HEK293 (cell line): ENCODE measurements around the gene MOK.
A peak's percentile ranks its signal among the peaks of the same experiment; 100 is the strongest.

ENCODE experiments used
- CTCF ChIA-PET: fragments of 350-600 bp; formaldehyde crosslinking; extraction: SDS; loops from one replicate; lab custom pipeline; 2021; ENCODE audit warnings: antibody characterized with exemption; lab: Yijun Ruan, JAX
- POLR2A ChIA-PET: fragments of 300-600 bp; formaldehyde crosslinking; extraction: SDS; loops from one replicate; lab custom pipeline; 2020; ENCODE audit warnings: antibody characterized with exemption, inconsistent platforms; lab: Yijun Ruan, JAX
- H3K27ac ChIP-seq: fragments of 200-500 bp; sonication (Bioruptor generic); 2 replicates; pipeline ENCODE4 v1.5.1; 2014; ENCODE audit warnings: low read depth, low read length, control low read depth, inconsistent platforms; ENCODE audit errors: extremely low read depth
- H3K36me3 ChIP-seq, 2 experiments: fragments of 200-500 bp in 1 of 2; sonication (Bioruptor generic) in 1 of 2; 1 replicate in 1 of 2; 2 replicates in 1 of 2; pipeline ENCODE4 v1.5.1; 2014 to 2017; ENCODE audit warnings: inconsistent platforms in 2 of 2, low read length in 2 of 2; ENCODE audit not compliant: control insufficient read depth in 2 of 2, insufficient read depth in 1 of 2
- H3K4me1 ChIP-seq: fragments of 200-500 bp; sonication (Bioruptor generic); 2 replicates; pipeline ENCODE4 v1.5.1; 2014; ENCODE audit warnings: mild to moderate bottlenecking, low read length, inconsistent platforms; ENCODE audit not compliant: control insufficient read depth, insufficient read depth
- H3K4me3 ChIP-seq: 2 replicates; pipeline ENCODE4 v1.5.1; 2011; ENCODE audit warnings: low read depth, mild to moderate bottlenecking, control low read depth, low read length, moderate library complexity
- H3K9me3 ChIP-seq: fragments of 200-500 bp; sonication (Bioruptor generic); 2 replicates; pipeline ENCODE4 v1.5.1; 2014; ENCODE audit warnings: low read depth, low read length, inconsistent platforms; ENCODE audit not compliant: control insufficient read depth, insufficient read depth
- HOXC10 ChIP-seq: sonication (generic); formaldehyde crosslinking; IDR thresholded peaks from 2 replicates; pipeline ENCODE4 v1.8.1; 2023; ENCODE audit warnings: mild to moderate bottlenecking, missing genetic modification reagents
- MZF1 ChIP-seq: fragments of 450-650 bp; formaldehyde crosslinking; IDR thresholded peaks from 2 replicates; pipeline ENCODE4 v1.5.1; 2017; ENCODE audit warnings: missing biosample characterization, missing genetic modification characterization, borderline replicate concordance
- ZEB2 ChIP-seq: fragments of 450-650 bp; formaldehyde crosslinking; IDR thresholded peaks from 2 replicates; pipeline ENCODE4 v1.5.1; 2016; ENCODE audit warnings: missing biosample characterization, missing genetic modification characterization
- ZIC2 ChIP-seq: fragments of 450-650 bp; formaldehyde crosslinking; IDR thresholded peaks from 2 replicates; pipeline ENCODE4 v1.5.1; 2016; ENCODE audit warnings: missing biosample characterization, missing genetic modification characterization
- ZNF155 ChIP-seq: fragments of 450-650 bp; formaldehyde crosslinking; IDR thresholded peaks from 2 replicates; pipeline ENCODE4 v1.5.1; 2016; ENCODE audit warnings: missing biosample characterization, missing genetic modification characterization
- ZNF211 ChIP-seq: fragments of 450-650 bp; formaldehyde crosslinking; IDR thresholded peaks from 2 replicates; pipeline ENCODE4 v1.5.1; 2016; ENCODE audit warnings: low read depth, missing biosample characterization, missing genetic modification characterization
- ZNF248 ChIP-seq: fragments of 450-650 bp; formaldehyde crosslinking; IDR thresholded peaks from 2 replicates; pipeline ENCODE4 v1.5.1; 2017; ENCODE audit warnings: missing biosample characterization, missing genetic modification characterization
- ZNF350 ChIP-seq: fragments of 450-650 bp; formaldehyde crosslinking; IDR thresholded peaks from 2 replicates; pipeline ENCODE4 v1.5.0; 2017; ENCODE audit warnings: missing biosample characterization, mild to moderate bottlenecking, missing genetic modification characterization
- ZNF366 ChIP-seq: fragments of 450-650 bp; formaldehyde crosslinking; conservative IDR thresholded peaks from 2 replicates; pipeline ENCODE4 v1.5.1; 2016; ENCODE audit warnings: missing biosample characterization, missing genetic modification characterization
- ZNF548 ChIP-seq: fragments of 450-650 bp; formaldehyde crosslinking; IDR thresholded peaks from 2 replicates; pipeline ENCODE4 v1.5.1; 2016; ENCODE audit warnings: missing biosample characterization, missing genetic modification characterization
- ZNF549 ChIP-seq: fragments of 450-650 bp; IDR thresholded peaks from 2 replicates; pipeline ENCODE4 v1.5.1; 2018; ENCODE audit warnings: missing biosample characterization, missing genetic modification characterization, mild to moderate bottlenecking, inconsistent platforms, moderate library complexity
- ZNF585B ChIP-seq: fragments of 450-650 bp; formaldehyde crosslinking; IDR thresholded peaks from 2 replicates; pipeline ENCODE4 v1.5.1; 2016; ENCODE audit warnings: missing biosample characterization, missing genetic modification characterization
- ZNF629 ChIP-seq: fragments of 450-650 bp; formaldehyde crosslinking; IDR thresholded peaks from 2 replicates; pipeline ENCODE4 v1.5.1; 2017; ENCODE audit warnings: missing biosample characterization, missing genetic modification characterization
- TF ChIP-seq, protein P1 (sequence below): fragments of 450-650 bp; formaldehyde crosslinking; IDR thresholded peaks from 2 replicates; pipeline ENCODE4 v1.5.1; 2016; ENCODE audit warnings: missing biosample characterization, missing genetic modification characterization
- TF ChIP-seq, protein P2 (sequence below): fragments of 450-650 bp; formaldehyde crosslinking; IDR thresholded peaks from 2 replicates; pipeline ENCODE4 v1.5.1; 2016; ENCODE audit warnings: missing biosample characterization, missing genetic modification characterization
- TF ChIP-seq, protein P3 (sequence below): fragments of 450-650 bp; formaldehyde crosslinking; IDR thresholded peaks from 2 replicates; pipeline ENCODE4 v1.5.1; 2017; ENCODE audit warnings: missing biosample characterization, missing genetic modification characterization
- TF ChIP-seq, protein P4 (sequence below): fragments of 450-650 bp; formaldehyde crosslinking; IDR thresholded peaks from 2 replicates; pipeline ENCODE4 v1.5.1; 2017; ENCODE audit warnings: missing biosample characterization, missing genetic modification characterization
- TF ChIP-seq, protein P5 (sequence below): fragments of 450-650 bp; formaldehyde crosslinking; IDR thresholded peaks from 2 replicates; pipeline ENCODE4 v1.5.1; 2016; ENCODE audit warnings: missing biosample characterization, missing genetic modification characterization, borderline replicate concordance
- TF ChIP-seq, protein P6 (sequence below): fragments of 450-650 bp; formaldehyde crosslinking; IDR thresholded peaks from 2 replicates; pipeline ENCODE4 v1.5.1; 2016; ENCODE audit warnings: missing biosample characterization, missing genetic modification characterization
- TF ChIP-seq, protein P7 (sequence below): fragments of 450-650 bp; formaldehyde crosslinking; IDR thresholded peaks from 2 replicates; pipeline ENCODE4 v1.5.1; 2016; ENCODE audit warnings: missing biosample characterization, missing genetic modification characterization

MOK gene

DNA sequence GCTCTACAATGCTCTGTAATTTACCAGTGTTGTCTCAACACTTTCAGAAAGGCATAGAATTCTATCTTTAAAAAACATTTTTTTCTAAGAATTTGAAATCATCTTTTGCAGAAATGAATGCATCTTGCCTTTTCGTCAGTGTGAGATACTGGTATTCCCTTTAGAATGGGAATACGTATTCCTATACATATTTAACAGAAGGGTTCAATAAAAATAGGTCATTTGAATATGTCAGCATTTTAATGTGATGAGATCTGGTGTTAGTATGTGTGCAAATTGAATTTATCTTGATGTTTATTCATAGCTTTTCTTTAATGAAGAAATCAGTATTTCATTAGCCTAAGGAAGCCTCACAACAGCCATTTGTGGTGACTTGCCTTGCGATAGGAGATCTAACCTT, 121.1 kb downstream of the MOK start (continued):
- TF ChIP-seq ZIC2 (no peak), ZNF350 (tag by site-specific recombination) (no peak), ZNF155 (tag by site-specific recombination) (no peak), ZNF211 (tag by site-specific recombination) (no peak), HOXC10 (CRISPR knock-in tag) (no peak)

DNA sequence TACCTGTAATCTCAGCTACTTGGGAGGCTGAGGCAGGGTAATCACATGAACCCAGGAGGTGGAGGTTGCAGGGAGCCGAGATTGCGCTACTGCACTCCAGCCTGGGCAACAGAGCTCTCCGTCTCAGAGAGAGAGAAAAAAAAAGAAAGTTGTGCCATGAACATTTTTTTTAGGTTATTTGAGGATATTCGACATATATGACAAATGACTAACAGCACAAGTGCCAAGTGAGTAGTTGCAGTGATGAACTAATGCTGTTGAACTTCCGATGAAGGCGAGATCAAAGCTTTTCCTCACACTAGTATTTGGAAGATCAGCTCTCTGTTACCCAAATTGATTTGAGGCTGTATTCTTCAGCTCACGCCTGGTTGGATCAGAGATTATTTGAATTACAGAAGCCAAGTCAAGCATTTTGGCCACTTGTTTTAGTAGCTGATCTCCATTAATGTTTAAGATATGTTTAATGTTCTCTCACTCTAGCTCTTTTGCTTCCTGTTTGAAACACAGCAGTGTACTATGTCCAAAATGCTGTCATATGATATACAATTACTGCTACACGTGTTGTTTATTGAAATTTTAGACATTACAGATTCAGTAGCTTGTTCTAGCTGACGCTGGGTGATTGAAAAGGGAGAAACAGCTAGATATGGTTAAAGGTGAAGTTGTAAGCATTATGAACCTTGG, 121.9 kb downstream of the MOK start:
- Histone ChIP-seq H3K4me3 (no peak overlapping the region), H3K27ac (no peak overlapping the region), H3K9me3 (no peaks in the 10 kb centered on the region), H3K4me1 (peaks cover 40% of the 10 kb centered on the region), H3K36me3 (no peaks in the 10 kb centered on the region)
- POLR2A ChIA-PET = interaction anchor here (1.2 kb wide), 1 partner anchor 44 kb away, joined by 3 read pairs; no protein-coding TSS in a partner anchor
- CTCF ChIA-PET = interaction anchor here (0.6 kb wide), 1 partner anchor 128 kb away, joined by 3 read pairs; no protein-coding TSS in a partner anchor
- TF ChIP-seq, protein P1, sequence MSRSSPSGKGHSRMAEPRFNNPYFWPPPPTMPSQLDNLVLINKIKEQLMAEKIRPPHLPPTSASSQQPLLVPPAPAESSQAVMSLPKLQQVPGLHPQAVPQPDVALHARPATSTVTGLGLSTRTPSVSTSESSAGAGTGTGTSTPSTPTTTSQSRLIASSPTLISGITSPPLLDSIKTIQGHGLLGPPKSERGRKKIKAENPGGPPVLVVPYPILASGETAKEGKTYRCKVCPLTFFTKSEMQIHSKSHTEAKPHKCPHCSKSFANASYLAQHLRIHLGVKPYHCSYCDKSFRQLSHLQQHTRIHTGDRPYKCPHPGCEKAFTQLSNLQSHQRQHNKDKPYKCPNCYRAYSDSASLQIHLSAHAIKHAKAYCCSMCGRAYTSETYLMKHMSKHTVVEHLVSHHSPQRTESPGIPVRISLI (tag by site-specific recombination) = peak; percentile 57; the same call in 1 of the 2 replicates
- TF ChIP-seq ZNF248 (no peak), ZNF366 (tag by site-specific recombination) (peak; percentile 42; the same call in 1 of the 2 replicates), ZNF548 (no peak), ZNF585B (tag by site-specific recombination) (no peak), ZNF629 (tag by site-specific recombination) (peak; percentile 32), MZF1 (tag by site-specific recombination) (no peak), ZNF549 (no peak), ZEB2 (tag by site-specific recombination) (peak; percentile 55; the same call in 1 of the 2 replicates)
- TF ChIP-seq, protein P2, sequence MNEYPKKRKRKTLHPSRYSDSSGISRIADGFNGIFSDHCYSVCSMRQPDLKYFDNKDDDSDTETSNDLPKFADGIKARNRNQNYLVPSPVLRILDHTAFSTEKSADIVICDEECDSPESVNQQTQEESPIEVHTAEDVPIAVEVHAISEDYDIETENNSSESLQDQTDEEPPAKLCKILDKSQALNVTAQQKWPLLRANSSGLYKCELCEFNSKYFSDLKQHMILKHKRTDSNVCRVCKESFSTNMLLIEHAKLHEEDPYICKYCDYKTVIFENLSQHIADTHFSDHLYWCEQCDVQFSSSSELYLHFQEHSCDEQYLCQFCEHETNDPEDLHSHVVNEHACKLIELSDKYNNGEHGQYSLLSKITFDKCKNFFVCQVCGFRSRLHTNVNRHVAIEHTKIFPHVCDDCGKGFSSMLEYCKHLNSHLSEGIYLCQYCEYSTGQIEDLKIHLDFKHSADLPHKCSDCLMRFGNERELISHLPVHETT = no peak
- TF ChIP-seq, protein P3, sequence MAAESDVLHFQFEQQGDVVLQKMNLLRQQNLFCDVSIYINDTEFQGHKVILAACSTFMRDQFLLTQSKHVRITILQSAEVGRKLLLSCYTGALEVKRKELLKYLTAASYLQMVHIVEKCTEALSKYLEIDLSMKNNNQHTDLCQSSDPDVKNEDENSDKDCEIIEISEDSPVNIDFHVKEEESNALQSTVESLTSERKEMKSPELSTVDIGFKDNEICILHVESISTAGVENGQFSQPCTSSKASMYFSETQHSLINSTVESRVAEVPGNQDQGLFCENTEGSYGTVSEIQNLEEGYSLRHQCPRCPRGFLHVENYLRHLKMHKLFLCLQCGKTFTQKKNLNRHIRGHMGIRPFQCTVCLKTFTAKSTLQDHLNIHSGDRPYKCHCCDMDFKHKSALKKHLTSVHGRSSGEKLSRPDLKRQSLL (tag by site-specific recombination) = no peak
- TF ChIP-seq, protein P4, sequence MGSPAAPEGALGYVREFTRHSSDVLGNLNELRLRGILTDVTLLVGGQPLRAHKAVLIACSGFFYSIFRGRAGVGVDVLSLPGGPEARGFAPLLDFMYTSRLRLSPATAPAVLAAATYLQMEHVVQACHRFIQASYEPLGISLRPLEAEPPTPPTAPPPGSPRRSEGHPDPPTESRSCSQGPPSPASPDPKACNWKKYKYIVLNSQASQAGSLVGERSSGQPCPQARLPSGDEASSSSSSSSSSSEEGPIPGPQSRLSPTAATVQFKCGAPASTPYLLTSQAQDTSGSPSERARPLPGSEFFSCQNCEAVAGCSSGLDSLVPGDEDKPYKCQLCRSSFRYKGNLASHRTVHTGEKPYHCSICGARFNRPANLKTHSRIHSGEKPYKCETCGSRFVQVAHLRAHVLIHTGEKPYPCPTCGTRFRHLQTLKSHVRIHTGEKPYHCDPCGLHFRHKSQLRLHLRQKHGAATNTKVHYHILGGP (tag by site-specific recombination) = no peak
- TF ChIP-seq, protein P5, sequence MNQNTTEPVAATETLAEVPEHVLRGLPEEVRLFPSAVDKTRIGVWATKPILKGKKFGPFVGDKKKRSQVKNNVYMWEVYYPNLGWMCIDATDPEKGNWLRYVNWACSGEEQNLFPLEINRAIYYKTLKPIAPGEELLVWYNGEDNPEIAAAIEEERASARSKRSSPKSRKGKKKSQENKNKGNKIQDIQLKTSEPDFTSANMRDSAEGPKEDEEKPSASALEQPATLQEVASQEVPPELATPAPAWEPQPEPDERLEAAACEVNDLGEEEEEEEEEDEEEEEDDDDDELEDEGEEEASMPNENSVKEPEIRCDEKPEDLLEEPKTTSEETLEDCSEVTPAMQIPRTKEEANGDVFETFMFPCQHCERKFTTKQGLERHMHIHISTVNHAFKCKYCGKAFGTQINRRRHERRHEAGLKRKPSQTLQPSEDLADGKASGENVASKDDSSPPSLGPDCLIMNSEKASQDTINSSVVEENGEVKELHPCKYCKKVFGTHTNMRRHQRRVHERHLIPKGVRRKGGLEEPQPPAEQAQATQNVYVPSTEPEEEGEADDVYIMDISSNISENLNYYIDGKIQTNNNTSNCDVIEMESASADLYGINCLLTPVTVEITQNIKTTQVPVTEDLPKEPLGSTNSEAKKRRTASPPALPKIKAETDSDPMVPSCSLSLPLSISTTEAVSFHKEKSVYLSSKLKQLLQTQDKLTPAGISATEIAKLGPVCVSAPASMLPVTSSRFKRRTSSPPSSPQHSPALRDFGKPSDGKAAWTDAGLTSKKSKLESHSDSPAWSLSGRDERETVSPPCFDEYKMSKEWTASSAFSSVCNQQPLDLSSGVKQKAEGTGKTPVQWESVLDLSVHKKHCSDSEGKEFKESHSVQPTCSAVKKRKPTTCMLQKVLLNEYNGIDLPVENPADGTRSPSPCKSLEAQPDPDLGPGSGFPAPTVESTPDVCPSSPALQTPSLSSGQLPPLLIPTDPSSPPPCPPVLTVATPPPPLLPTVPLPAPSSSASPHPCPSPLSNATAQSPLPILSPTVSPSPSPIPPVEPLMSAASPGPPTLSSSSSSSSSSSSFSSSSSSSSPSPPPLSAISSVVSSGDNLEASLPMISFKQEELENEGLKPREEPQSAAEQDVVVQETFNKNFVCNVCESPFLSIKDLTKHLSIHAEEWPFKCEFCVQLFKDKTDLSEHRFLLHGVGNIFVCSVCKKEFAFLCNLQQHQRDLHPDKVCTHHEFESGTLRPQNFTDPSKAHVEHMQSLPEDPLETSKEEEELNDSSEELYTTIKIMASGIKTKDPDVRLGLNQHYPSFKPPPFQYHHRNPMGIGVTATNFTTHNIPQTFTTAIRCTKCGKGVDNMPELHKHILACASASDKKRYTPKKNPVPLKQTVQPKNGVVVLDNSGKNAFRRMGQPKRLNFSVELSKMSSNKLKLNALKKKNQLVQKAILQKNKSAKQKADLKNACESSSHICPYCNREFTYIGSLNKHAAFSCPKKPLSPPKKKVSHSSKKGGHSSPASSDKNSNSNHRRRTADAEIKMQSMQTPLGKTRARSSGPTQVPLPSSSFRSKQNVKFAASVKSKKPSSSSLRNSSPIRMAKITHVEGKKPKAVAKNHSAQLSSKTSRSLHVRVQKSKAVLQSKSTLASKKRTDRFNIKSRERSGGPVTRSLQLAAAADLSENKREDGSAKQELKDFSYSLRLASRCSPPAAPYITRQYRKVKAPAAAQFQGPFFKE (tag by site-specific recombination) = no peak
- TF ChIP-seq, protein P6, sequence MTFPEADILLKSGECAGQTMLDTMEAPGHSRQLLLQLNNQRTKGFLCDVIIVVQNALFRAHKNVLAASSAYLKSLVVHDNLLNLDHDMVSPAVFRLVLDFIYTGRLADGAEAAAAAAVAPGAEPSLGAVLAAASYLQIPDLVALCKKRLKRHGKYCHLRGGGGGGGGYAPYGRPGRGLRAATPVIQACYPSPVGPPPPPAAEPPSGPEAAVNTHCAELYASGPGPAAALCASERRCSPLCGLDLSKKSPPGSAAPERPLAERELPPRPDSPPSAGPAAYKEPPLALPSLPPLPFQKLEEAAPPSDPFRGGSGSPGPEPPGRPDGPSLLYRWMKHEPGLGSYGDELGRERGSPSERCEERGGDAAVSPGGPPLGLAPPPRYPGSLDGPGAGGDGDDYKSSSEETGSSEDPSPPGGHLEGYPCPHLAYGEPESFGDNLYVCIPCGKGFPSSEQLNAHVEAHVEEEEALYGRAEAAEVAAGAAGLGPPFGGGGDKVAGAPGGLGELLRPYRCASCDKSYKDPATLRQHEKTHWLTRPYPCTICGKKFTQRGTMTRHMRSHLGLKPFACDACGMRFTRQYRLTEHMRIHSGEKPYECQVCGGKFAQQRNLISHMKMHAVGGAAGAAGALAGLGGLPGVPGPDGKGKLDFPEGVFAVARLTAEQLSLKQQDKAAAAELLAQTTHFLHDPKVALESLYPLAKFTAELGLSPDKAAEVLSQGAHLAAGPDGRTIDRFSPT (tag by site-specific recombination) = no peak
- TF ChIP-seq, protein P7, sequence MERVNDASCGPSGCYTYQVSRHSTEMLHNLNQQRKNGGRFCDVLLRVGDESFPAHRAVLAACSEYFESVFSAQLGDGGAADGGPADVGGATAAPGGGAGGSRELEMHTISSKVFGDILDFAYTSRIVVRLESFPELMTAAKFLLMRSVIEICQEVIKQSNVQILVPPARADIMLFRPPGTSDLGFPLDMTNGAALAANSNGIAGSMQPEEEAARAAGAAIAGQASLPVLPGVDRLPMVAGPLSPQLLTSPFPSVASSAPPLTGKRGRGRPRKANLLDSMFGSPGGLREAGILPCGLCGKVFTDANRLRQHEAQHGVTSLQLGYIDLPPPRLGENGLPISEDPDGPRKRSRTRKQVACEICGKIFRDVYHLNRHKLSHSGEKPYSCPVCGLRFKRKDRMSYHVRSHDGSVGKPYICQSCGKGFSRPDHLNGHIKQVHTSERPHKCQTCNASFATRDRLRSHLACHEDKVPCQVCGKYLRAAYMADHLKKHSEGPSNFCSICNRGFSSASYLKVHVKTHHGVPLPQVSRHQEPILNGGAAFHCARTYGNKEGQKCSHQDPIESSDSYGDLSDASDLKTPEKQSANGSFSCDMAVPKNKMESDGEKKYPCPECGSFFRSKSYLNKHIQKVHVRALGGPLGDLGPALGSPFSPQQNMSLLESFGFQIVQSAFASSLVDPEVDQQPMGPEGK = no peak
